ENCODE results near the gene SBF2.

DNA sequence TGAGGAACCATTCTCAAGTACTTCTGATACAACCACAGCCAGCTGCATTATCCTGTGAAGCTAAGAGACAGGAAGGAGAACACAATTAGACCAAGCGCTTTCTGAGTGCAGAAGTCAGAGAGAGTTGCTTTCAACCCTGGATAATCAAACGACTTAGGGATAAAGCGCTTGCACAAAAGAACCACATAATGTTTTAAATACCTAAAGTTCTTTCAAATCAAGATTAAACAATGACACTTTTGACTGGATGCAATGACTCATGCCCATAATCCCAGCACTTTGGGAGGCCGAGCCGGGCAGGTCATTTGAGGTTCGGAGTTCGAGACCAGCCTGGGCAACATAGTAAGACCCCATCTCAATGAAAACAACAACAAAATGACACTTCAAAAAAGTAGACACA, 485.1 kb downstream of the SBF2 start:
- TF ChIP-seq, protein P1, sequence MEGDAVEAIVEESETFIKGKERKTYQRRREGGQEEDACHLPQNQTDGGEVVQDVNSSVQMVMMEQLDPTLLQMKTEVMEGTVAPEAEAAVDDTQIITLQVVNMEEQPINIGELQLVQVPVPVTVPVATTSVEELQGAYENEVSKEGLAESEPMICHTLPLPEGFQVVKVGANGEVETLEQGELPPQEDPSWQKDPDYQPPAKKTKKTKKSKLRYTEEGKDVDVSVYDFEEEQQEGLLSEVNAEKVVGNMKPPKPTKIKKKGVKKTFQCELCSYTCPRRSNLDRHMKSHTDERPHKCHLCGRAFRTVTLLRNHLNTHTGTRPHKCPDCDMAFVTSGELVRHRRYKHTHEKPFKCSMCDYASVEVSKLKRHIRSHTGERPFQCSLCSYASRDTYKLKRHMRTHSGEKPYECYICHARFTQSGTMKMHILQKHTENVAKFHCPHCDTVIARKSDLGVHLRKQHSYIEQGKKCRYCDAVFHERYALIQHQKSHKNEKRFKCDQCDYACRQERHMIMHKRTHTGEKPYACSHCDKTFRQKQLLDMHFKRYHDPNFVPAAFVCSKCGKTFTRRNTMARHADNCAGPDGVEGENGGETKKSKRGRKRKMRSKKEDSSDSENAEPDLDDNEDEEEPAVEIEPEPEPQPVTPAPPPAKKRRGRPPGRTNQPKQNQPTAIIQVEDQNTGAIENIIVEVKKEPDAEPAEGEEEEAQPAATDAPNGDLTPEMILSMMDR (IDR thresholded peaks at IDR 0.05): no peak
- no peak for TF ChIP-seq POLR2A (IDR thresholded peaks at IDR 0.05)
